Measurements from ENCODE around the gene AFAP1L1.
A peak's percentile ranks its signal among the peaks of the same experiment; 100 is the strongest.

- TF ChIP-seq CTCF (IDR thresholded peaks at IDR 0.05; ENCODE audit: poor library complexity) (peak; percentile 74), EZH2phosphoT487 (IDR thresholded peaks at IDR 0.05; ENCODE audit: low read depth, severe bottlenecking, unreplicated experiment) (no peak), EZH2 (IDR thresholded peaks at IDR 0.05; ENCODE audit: borderline replicate concordance) (no peak)
These were observed 95.8 kb downstream of the AFAP1L1 start for GRCh38 chr5:149367249-149367971.
